GM12873 (cell line): ENCODE measurements around the gene ARHGAP23.

ENCODE experiments used
- CTCF ChIP-seq: IDR thresholded peaks from 2 replicates; pipeline ENCODE4 v1.5.1; 2012; ENCODE audit warnings: low read depth, mild to moderate bottlenecking, moderate library complexity, low read length, control low read depth; ENCODE audit not compliant: insufficient read depth; ENCODE audit errors: missing control alignments

The ARHGAP23 gene, protein sequence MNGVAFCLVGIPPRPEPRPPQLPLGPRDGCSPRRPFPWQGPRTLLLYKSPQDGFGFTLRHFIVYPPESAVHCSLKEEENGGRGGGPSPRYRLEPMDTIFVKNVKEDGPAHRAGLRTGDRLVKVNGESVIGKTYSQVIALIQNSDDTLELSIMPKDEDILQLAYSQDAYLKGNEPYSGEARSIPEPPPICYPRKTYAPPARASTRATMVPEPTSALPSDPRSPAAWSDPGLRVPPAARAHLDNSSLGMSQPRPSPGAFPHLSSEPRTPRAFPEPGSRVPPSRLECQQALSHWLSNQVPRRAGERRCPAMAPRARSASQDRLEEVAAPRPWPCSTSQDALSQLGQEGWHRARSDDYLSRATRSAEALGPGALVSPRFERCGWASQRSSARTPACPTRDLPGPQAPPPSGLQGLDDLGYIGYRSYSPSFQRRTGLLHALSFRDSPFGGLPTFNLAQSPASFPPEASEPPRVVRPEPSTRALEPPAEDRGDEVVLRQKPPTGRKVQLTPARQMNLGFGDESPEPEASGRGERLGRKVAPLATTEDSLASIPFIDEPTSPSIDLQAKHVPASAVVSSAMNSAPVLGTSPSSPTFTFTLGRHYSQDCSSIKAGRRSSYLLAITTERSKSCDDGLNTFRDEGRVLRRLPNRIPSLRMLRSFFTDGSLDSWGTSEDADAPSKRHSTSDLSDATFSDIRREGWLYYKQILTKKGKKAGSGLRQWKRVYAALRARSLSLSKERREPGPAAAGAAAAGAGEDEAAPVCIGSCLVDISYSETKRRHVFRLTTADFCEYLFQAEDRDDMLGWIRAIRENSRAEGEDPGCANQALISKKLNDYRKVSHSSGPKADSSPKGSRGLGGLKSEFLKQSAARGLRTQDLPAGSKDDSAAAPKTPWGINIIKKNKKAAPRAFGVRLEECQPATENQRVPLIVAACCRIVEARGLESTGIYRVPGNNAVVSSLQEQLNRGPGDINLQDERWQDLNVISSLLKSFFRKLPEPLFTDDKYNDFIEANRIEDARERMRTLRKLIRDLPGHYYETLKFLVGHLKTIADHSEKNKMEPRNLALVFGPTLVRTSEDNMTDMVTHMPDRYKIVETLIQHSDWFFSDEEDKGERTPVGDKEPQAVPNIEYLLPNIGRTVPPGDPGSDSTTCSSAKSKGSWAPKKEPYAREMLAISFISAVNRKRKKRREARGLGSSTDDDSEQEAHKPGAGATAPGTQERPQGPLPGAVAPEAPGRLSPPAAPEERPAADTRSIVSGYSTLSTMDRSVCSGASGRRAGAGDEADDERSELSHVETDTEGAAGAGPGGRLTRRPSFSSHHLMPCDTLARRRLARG (N-terminal part only)

GRCh38 chr17:38428112-38428642 lies at the start of gene ARHGAP23:
Gene ARHGAP23, plus strand, starts transcription at chr17:38428464. Its CDS starts 22 bp downstream, at chr17:38428486.
- no peak for TF ChIP-seq CTCF

DNA sequence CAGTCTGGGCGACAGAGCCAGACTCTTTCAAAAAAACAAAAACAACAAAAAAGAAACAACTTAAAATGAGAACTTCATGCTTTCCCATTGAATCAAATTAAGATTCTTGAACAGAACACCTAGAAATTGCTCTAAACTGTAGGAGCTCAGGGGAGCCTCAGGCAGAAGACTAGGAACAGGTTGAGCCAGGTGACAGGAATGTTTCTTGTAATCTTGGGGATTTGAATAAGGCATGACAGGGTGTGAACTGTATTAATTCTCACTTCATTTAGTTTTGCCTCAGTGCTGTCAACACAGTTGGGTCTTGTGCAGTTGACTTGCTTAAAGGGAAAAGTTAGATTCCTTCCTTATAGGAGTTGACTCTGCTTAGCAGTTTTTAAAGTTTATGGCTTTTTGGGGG lies 48.8 kb upstream of the ARHGAP23 start:
- TF ChIP-seq CTCF, result no peak

- no peak for TF ChIP-seq CTCF
Measured at GRCh38 chr17:38395090-38395489, 33.2 kb upstream of the ARHGAP23 start.

DNA sequence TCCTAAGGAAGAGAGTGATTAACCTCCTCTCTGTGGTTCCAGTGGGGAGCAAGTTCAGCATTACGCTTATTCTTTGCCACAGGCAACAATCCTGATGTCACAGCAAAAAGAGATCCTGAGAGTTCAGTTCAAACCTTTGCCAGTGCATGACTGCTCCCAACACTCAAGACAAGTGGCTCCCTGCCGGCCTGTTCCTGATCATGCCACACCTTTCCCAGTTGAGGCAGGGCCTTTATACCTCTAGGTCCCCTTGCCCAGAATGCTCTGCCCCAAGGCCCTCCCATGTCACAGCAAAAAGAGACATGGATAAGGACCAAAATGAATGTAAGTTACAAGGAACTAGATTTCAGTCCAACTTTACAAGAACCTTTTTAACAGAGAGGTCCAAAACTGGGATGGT lies 31.0 kb upstream of the ARHGAP23 start:
- TF ChIP-seq CTCF, result no peak

GRCh38 chr17:38400286-38400685 lies 28.0 kb upstream of the ARHGAP23 start:
- TF ChIP-seq CTCF, result no peak

GRCh38 chr17:38401459-38401858 lies 26.8 kb upstream of the ARHGAP23 start:
- no peak for TF ChIP-seq CTCF
